GM21515 (cell line): ENCODE data around the gene TMEM128.
"Not testable (repeated sequence)": the region's sequence is repeated elsewhere in the genome, so short reads cannot be mapped to it uniquely, and the experiment has no call there.

ENCODE experiments used
- ATAC-seq: cut with Tn5 transposase; IDR thresholded peaks from one replicate; pipeline ENCODE4 v1.9.1; 2021; ENCODE audit not compliant: unreplicated experiment

TMEM128 gene

DNA sequence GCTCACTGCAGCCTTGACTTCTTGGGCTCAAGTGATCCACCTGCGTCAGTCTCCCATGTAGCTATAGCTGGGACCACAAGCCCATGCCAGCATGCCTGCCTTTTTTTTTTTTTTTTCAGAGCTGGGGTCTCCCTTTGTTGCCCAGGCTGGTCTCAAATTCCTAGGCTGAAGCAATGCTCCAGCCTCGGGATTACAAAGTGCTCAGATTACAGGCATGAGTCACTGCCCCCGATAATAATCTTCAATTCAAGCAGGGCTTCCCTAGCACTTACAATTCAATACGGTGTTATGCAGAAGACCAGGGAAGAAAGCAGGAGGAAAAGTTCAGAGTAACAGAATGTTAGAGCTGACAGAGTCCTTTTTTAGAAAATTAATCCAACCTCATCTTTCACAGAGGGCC is 47.4 kb downstream of the TMEM128 start:
- ATAC-seq: no peak

DNA sequence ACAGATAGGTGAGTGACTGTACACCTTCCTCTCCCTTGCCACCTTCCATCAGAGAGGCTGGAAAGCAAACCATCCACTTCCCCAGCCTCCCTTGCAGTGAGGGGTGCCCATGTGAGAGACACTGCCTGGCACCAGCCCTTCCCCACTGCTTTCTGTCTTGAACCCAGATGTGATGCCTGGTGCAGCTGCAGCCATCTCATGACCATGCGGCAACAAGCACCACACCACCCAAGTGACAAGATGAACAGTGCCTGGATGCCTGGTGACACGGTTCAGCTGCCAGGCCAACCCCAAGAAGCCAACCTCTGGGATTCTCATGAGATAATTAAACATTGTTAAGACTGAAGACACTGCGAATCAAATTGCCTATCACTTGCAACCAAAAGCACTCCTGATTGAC is 52.7 kb downstream of the TMEM128 start:
- no peak for ATAC-seq

DNA sequence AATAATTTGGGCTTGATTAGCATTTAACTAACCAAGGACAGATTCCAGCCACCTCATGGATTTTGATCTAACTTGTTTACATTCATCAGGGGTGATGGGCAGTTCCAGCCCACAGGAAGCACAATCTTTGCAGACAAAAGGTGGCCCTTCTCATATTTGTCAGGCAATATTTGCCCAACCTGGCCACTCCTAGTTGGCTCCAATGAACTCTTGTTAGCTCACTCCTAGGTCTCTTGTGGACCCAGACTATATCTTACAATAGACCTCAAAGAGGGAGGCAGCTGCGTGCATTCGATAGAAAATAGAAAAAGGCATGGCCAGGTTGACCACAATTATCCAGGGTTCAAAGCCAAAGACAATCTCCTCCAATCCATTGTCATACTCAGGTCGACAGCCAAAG is 59.5 kb downstream of the TMEM128 start:
- not testable (repeated sequence) for ATAC-seq
